H1 (cell line): Measurements from ENCODE around the gene EMD. TPM values are rescaled to one million over a fixed set of nuclear protein-coding genes. Genes with fewer than 3 reads are reported as not detected.

Experiments
- CTCF ChIA-PET: fragments of 300-600 bp; sonication (Branson Sonifier 250); formaldehyde crosslinking; loops from one replicate; lab custom pipeline; 2021; ENCODE audit not compliant: partially characterized antibody; lab: Charles Lee
- POLR2A ChIA-PET: fragments of 300-600 bp; sonication (Branson Sonifier 250); formaldehyde crosslinking; loops from one replicate; lab custom pipeline; 2021; ENCODE audit warnings: inconsistent platforms; ENCODE audit not compliant: partially characterized antibody; lab: Charles Lee
- DNase-seq, 2 experiments: peaks; one replicate each; pipeline versions ENCODE4 v3.0.0 to v3.0.0-alpha.2; 2010 to 2022; ENCODE audit warnings: low spot score in 2 of 2, low read depth in 1 of 2, mixed read lengths in 1 of 2
- FAIRE-seq: peaks from 2 replicates; lab custom pipeline; 2011; peaks lifted over from hg19 to GRCh38; lab: Jason Lieb, UNC
- H2AFZ ChIP-seq: 2 replicates; pipeline ENCODE4 v1.8.1; 2012; ENCODE audit warnings: low read length, inconsistent platforms
- H2AK5ac ChIP-seq: 2 replicates; pipeline ENCODE4 v1.6.1; 2013; ENCODE audit warnings: low read depth, low read length
- H2BK120ac ChIP-seq: replicated peaks from 2 replicates; pipeline ENCODE3; 2013; ENCODE audit warnings: low read depth, low read length, inconsistent platforms
- H2BK12ac ChIP-seq: 2 replicates; pipeline ENCODE4 v1.6.1; 2013; ENCODE audit warnings: low read depth, low read length
- H2BK15ac ChIP-seq: 2 replicates; pipeline ENCODE4 v1.6.1; 2013; ENCODE audit warnings: low read length
- H2BK20ac ChIP-seq: 2 replicates; pipeline ENCODE4 v1.6.1; 2013; ENCODE audit warnings: low read length
- H2BK5ac ChIP-seq: 2 replicates; pipeline ENCODE4 v1.6.1; 2013; ENCODE audit warnings: low read depth, low read length
- H3K14ac ChIP-seq: 2 replicates; pipeline ENCODE4 v1.6.1; 2013; ENCODE audit warnings: inconsistent platforms; ENCODE audit not compliant: insufficient read length
- H3K18ac ChIP-seq: 2 replicates; pipeline ENCODE4 v1.6.1; 2013; ENCODE audit warnings: low read length; ENCODE audit errors: extremely low read depth
- H3K23ac ChIP-seq: 2 replicates; pipeline ENCODE4 v1.6.1; 2013; ENCODE audit warnings: inconsistent platforms; ENCODE audit not compliant: insufficient read length
- H3K23me2 ChIP-seq: 2 replicates; pipeline ENCODE4 v1.6.1; 2013; ENCODE audit warnings: low read depth, low read length
- H3K27ac ChIP-seq: 2 replicates; pipeline ENCODE4 v1.6.1; 2011; ENCODE audit warnings: low read depth, low read length, inconsistent platforms
- H3K27me3 ChIP-seq, 4 experiments: replicated peaks in 1 of 4; 1 replicate in 1 of 4; 2 replicates in 3 of 4; pipeline versions ENCODE4 v1.6.1 to v1.8.1; 2011 to 2013; ENCODE audit warnings: low read length in 3 of 4, mild to moderate bottlenecking in 3 of 4, inconsistent platforms in 2 of 4, mixed read lengths in 2 of 4, moderate library complexity in 1 of 4; ENCODE audit not compliant: control insufficient read depth in 3 of 4, insufficient read depth in 3 of 4; ENCODE audit errors: extremely low read depth in 1 of 4
- H3K36me3 ChIP-seq, 4 experiments: 2 replicates each; pipeline versions ENCODE4 v1.6.1 to v1.8.1; 2011 to 2013; ENCODE audit warnings: mild to moderate bottlenecking in 4 of 4, low read length in 3 of 4, moderate library complexity in 2 of 4, control low read depth in 1 of 4, inconsistent platforms in 1 of 4; ENCODE audit not compliant: insufficient read depth in 4 of 4, control insufficient read depth in 2 of 4
- H3K4ac ChIP-seq: replicated peaks from 2 replicates; pipeline ENCODE3; 2013; ENCODE audit warnings: low read length, low read depth, mixed read lengths, inconsistent platforms; ENCODE audit not compliant: insufficient read length
- H3K4me1 ChIP-seq, 4 experiments: replicated peaks in 1 of 4; 1 replicate in 1 of 4; 2 replicates in 3 of 4; pipeline versions ENCODE4 v1.6.1 to v1.8.1; 2011 to 2013; ENCODE audit warnings: low read length in 3 of 4, inconsistent platforms in 2 of 4, mixed read lengths in 1 of 4; ENCODE audit not compliant: insufficient read depth in 4 of 4, control insufficient read depth in 3 of 4
- H3K4me2 ChIP-seq, 2 experiments: 2 replicates each; pipeline versions ENCODE4 v1.6.1 to v1.8.1; 2011 to 2013; ENCODE audit warnings: low read depth in 2 of 2, low read length in 2 of 2, control low read depth in 1 of 2, inconsistent platforms in 1 of 2, mild to moderate bottlenecking in 1 of 2; ENCODE audit not compliant: insufficient read depth in 1 of 2
- H3K4me3 ChIP-seq, 4 experiments: fragments of 200-600, 300-600 bp in 1 of 4; sonication (generic), shearing (Covaris generic), sonication (Bioruptor Twin) in 1 of 4; 2 replicates each; pipeline versions ENCODE4 v1.5.1 to v1.8.1; 2011 to 2016; ENCODE audit warnings: low read length in 4 of 4, low read depth in 3 of 4, control low read depth in 2 of 4, inconsistent platforms in 2 of 4, mild to moderate bottlenecking in 2 of 4, mixed read lengths in 1 of 4, moderate library complexity in 1 of 4; ENCODE audit not compliant: insufficient read depth in 2 of 4; ENCODE audit errors: extremely low read depth in 1 of 4
- H3K56ac ChIP-seq: replicated peaks from 2 replicates; pipeline ENCODE3; 2013; ENCODE audit warnings: low read depth, mild to moderate bottlenecking, mixed read lengths, low read length, inconsistent platforms; ENCODE audit not compliant: insufficient read length
- H3K79me1 ChIP-seq: 2 replicates; pipeline ENCODE4 v1.6.1; 2013; ENCODE audit warnings: low read depth, low read length, control low read depth
- H3K79me2 ChIP-seq, 2 experiments: 2 replicates each; pipeline versions ENCODE4 v1.6.1 to v1.8.1; 2012 to 2013; ENCODE audit warnings: low read length in 2 of 2, mild to moderate bottlenecking in 2 of 2, inconsistent platforms in 1 of 2; ENCODE audit not compliant: insufficient read depth in 2 of 2, control insufficient read depth in 1 of 2
- H3K9ac ChIP-seq, 4 experiments: replicated peaks in 1 of 4; 1 replicate in 1 of 4; 2 replicates in 3 of 4; pipeline versions ENCODE4 v1.6.1 to v1.8.1; 2011 to 2013; ENCODE audit warnings: low read depth in 3 of 4, low read length in 3 of 4, control low read depth in 2 of 4, mild to moderate bottlenecking in 2 of 4, moderate library complexity in 2 of 4, inconsistent platforms in 1 of 4; ENCODE audit errors: extremely low read depth in 1 of 4
- H3K9me3 ChIP-seq, 2 experiments: 2 replicates each; pipeline versions ENCODE4 v1.6.1 to v1.8.1; 2012 to 2013; ENCODE audit warnings: mild to moderate bottlenecking in 2 of 2, moderate library complexity in 2 of 2, control low read depth in 1 of 2, inconsistent platforms in 1 of 2, low read depth in 1 of 2, low read length in 1 of 2, mixed read lengths in 1 of 2; ENCODE audit not compliant: insufficient read depth in 2 of 2
- H4K20me1 ChIP-seq, 2 experiments: replicated peaks in 1 of 2; 2 replicates each; pipeline versions ENCODE3 to v1.8.1; 2011 to 2013; ENCODE audit warnings: inconsistent platforms in 2 of 2, low read length in 2 of 2, mild to moderate bottlenecking in 1 of 2; ENCODE audit not compliant: insufficient read depth in 2 of 2, control insufficient read depth in 1 of 2
- H4K5ac ChIP-seq: 2 replicates; pipeline ENCODE4 v1.6.1; 2013; ENCODE audit warnings: low read length, low read depth, mixed read lengths, inconsistent platforms; ENCODE audit not compliant: insufficient read length
- H4K8ac ChIP-seq: 2 replicates; pipeline ENCODE4 v1.8.0; 2013; ENCODE audit warnings: mild to moderate bottlenecking, moderate library complexity, low read length, inconsistent platforms; ENCODE audit not compliant: insufficient read depth; ENCODE audit errors: extremely low read depth
- H4K91ac ChIP-seq: replicated peaks from 2 replicates; pipeline ENCODE3; 2013; ENCODE audit warnings: low read length, mixed read lengths, inconsistent platforms; ENCODE audit not compliant: insufficient read length
- ATF3 ChIP-seq: IDR thresholded peaks from 2 replicates; pipeline ENCODE4 v1.6.1; 2011; ENCODE audit warnings: low read depth, mild to moderate bottlenecking, low read length; ENCODE audit not compliant: insufficient read depth
- MAX ChIP-seq: IDR thresholded peaks from 2 replicates; pipeline ENCODE4 v1.6.1; 2012; ENCODE audit warnings: inconsistent platforms
- SRF ChIP-seq: IDR thresholded peaks from 2 replicates; pipeline ENCODE4 v1.6.1; 2011; ENCODE audit warnings: mild to moderate bottlenecking, low read depth, low read length, moderate library complexity
- WGBS, 2 experiments: shearing (Covaris generic) in 1 of 2; methylation state at CpG; one replicate each; pipeline versions ENCODE4 v1.1.6 to v1.1.7; 2013 to 2015; ENCODE audit warnings: low lambda C conversion rate in 2 of 2, mixed read lengths in 2 of 2, inconsistent platforms in 1 of 2, low coverage in 1 of 2, missing lambda C conversion rate in 1 of 2; ENCODE audit not compliant: insufficient replicate concordance in 2 of 2, insufficient coverage in 1 of 2, insufficient read length in 1 of 2; ENCODE audit errors: extremely low coverage in 1 of 2, missing lambda C conversion rate in 1 of 2; 5-methylcytosine and 5-hydroxymethylcytosine counted together
- polyA plus RNA-seq, 7 experiments: library from polyadenylated mRNA; depleted of rRNA in 3 of 7; stranded (reverse) in 5 of 7; unstranded in 2 of 7; fragments of >200 nt in 5 of 7; fragments of 200-250 nt in 2 of 7; gene quantifications; 1 replicate in 5 of 7; 2 replicates in 1 of 7; 4 replicates in 1 of 7; pipeline versions ENCODE4 v1.2.1 to v1.2.3, GENCODE V29; 2011 to 2013; ENCODE audit warnings: missing spikeins in 2 of 7, mixed read lengths in 2 of 7
- total RNA-seq: library from RNA; stranded (reverse); fragmentation: NEBNext Ultra II Directional; extraction: Animal tissue kit (Norgen Biotek cat#: 25700); gene quantifications from 2 replicates; pipeline ENCODE4 v1.2.1, GENCODE V29; 2021

Gene EMD
- total and polyA plus RNA-seq, 2 of the 8 experiments (the other 6 are each of a cell fraction or from before 2014, with no cell fraction given), result 45.5 to 109 TPM

DNA sequence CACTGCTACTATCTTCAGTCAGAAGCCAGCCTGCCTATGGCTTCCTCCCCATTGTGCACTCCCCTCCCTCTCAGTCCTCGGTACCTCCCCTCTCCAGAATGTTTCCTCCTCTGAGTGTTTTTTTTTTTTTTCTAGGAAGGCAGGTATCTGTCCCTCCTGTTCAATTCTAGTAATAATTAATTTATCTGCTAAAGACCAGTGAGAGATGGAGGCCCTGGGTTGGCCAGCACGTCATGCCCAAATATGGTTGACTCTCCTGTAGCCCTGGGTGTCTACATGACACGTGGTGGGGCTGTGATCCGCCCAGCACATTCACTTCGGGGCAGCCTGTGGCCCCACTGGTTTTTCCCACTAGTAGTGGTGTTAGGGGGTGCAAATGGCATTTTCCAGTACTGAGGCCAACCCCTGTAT lies 6.5 kb upstream of the EMD start:
- Histone ChIP-seq H4K20me1 (peaks cover 6 to 10% of the 10 kb centered on the region in 2 experiments), H3K4me1 (peaks cover 0 to 18% (median 11%) of the 10 kb centered on the region in 4 experiments; a peak in 6 of 7 replicates), H2BK20ac (no peak overlapping the region), H3K56ac (no peak overlapping the region), H3K18ac (no peak overlapping the region), H3K79me1 (no peaks in the 10 kb centered on the region), H2BK120ac (no peak overlapping the region), H3K9ac (no peak overlapping the region), H4K5ac (no peak overlapping the region), H3K27ac (no peak overlapping the region), H2BK5ac (no peak overlapping the region), H3K23ac (no peak overlapping the region), H3K4ac (no peak overlapping the region), H2BK15ac (no peak overlapping the region), H3K27me3 (peaks cover 0 to 3% (median 0%) of the 10 kb centered on the region in 4 experiments; a peak in 2 of 7 replicates), H3K79me2 (peaks cover 8 to 33% of the 10 kb centered on the region in 2 experiments; a peak in 3 of 4 replicates), H3K4me3 (peak overlapping the region in 1 of 4 experiments; percentile 96; a peak in 1 of 8 replicates), H3K36me3 (peaks cover 3 to 16% (median 7%) of the 10 kb centered on the region in 4 experiments), H2AFZ (no peak overlapping the region), H3K23me2 (peaks cover 5% of the 10 kb centered on the region; the same call in 1 of the 2 replicates), H4K8ac (no peak overlapping the region), H3K14ac (no peak overlapping the region), H4K91ac (no peak overlapping the region), H2BK12ac (no peak overlapping the region), H3K4me2 (peak overlapping the region in 1 of 2 experiments; percentile 68; a peak in 1 of 4 replicates), H3K9me3 (no peaks in the 10 kb centered on the region), H2AK5ac (no peak overlapping the region)
- CTCF ChIA-PET, result interaction anchor here (0.8 to 2.6 kb wide), 15 partner anchors 10 to 443 kb away, joined by 3 to 29 read pairs (median 4); partner anchors contain the start of genes DNASE1L1 and RPL10
- TF ChIP-seq SRF, result peak; percentile 52
- 0 out of 2 replicates have a peak, but pooled peaks have one; percentile 25 for TF ChIP-seq MAX
- no peak for TF ChIP-seq ATF3
- POLR2A ChIA-PET, result interaction anchor here (0.7 to 5.7 kb wide), 9 partner anchors 10 to 144 kb away, joined by 3 to 96 read pairs (median 3); partner anchors contain the start of genes FAM3A and RPL10
- DNase-seq, result no peak
- FAIRE-seq, result no peak
- WGBS, 2 experiments, result 50% methylated on average over 3 of the region's 5 CpGs; no CpG with 5 or more reads in 1 of the 2 experiments
